Lung (tissue), 12 donors: ENCODE data around the gene DOCK2. TPM values are rescaled to one million over a fixed set of nuclear protein-coding genes. Genes with fewer than 3 reads are reported as not detected.
A peak's percentile ranks its signal among the peaks of the same experiment; 100 is the strongest.

Source experiments
- ATAC-seq: fragments of 200-7000 bp; cut with Tn5 transposase; one replicate; pipeline ENCODE4 v1.9.1; 2020; ENCODE audit warnings: moderate number of reproducible peaks; ENCODE audit not compliant: insufficient read depth, low FRiP score
- DNase-seq, 3 donors: peaks; one replicate each; pipeline ENCODE4 v3.0.0-alpha.2; 2013 to 2017
- H3K27ac ChIP-seq, 2 donors: one replicate each; pipeline ENCODE4 v1.5.1; 2013; ENCODE audit warnings: mild to moderate bottlenecking in 2 of 2, moderate library complexity in 2 of 2, control low read depth in 1 of 2, inconsistent platforms in 1 of 2, low read depth in 1 of 2, low read length in 1 of 2
- H3K27me3 ChIP-seq, 3 donors: one replicate each; pipeline ENCODE4 v1.5.1; 2013; ENCODE audit warnings: low read length in 2 of 3; ENCODE audit not compliant: control insufficient read depth in 3 of 3, insufficient read depth in 3 of 3
- H3K36me3 ChIP-seq, 4 donors: one replicate each; pipeline ENCODE4 v1.5.1; 2013; ENCODE audit warnings: low read length in 4 of 4, mild to moderate bottlenecking in 1 of 4, moderate library complexity in 1 of 4; ENCODE audit not compliant: control insufficient read depth in 4 of 4, insufficient read depth in 4 of 4
- H3K4me1 ChIP-seq, 5 donors: one replicate each; pipeline ENCODE4 v1.5.1; 2013; ENCODE audit warnings: low read length in 5 of 5, mild to moderate bottlenecking in 2 of 5, moderate library complexity in 1 of 5; ENCODE audit not compliant: control insufficient read depth in 5 of 5, insufficient read depth in 5 of 5
- H3K4me3 ChIP-seq: one replicate; pipeline ENCODE4 v1.5.1; 2013; ENCODE audit warnings: mild to moderate bottlenecking, control low read depth, moderate library complexity
- H3K9ac ChIP-seq, 2 donors: one replicate each; pipeline ENCODE4 v1.5.1; 2013; ENCODE audit warnings: low read length in 2 of 2, control low read depth in 1 of 2; ENCODE audit not compliant: insufficient read depth in 1 of 2
- H3K9me3 ChIP-seq, 4 donors: one replicate each; pipeline ENCODE4 v1.5.1; 2013; ENCODE audit warnings: low read length in 3 of 4, mild to moderate bottlenecking in 1 of 4, moderate library complexity in 1 of 4; ENCODE audit not compliant: control insufficient read depth in 4 of 4, insufficient read depth in 3 of 4
- WGBS, 2 donors: extraction: QIAGEN DNeasy Blood & Tissue Kit; methylation state at CpG; one replicate each; pipeline ENCODE4 v1.1.7; 2013; 5-methylcytosine and 5-hydroxymethylcytosine counted together
- polyA plus RNA-seq, 2 donors: library from polyadenylated mRNA; stranded (reverse); fragments of 200-250 nt; gene quantifications; one replicate each; pipeline ENCODE4 v1.2.1, GENCODE V29; 2013
- total RNA-seq, 2 donors: library from RNA; depleted of rRNA in 1 of 2; stranded (reverse); fragments of >200 nt in 1 of 2; gene quantifications; one replicate each; pipeline ENCODE4 v1.2.1, GENCODE V29; 2014 to 2021
- TF ChIP-seq, protein P1 (sequence below): IDR thresholded peaks from 2 replicates; pipeline ENCODE4 v1.5.1; 2012; ENCODE audit warnings: mild to moderate bottlenecking; ENCODE audit errors: control extremely low read depth, extremely low read depth
- donor health status: control.
- donor health status: control.
- donor health status: Bipolar disorder and iron deficiency.
- donor health status: healthy.
- donor health status: DM: yes; HTN: yes; CAD: no.

Gene DOCK2
- total and polyA plus RNA-seq, 4 donors = 9.6 to 66.6 (median 43.4) TPM

DNA sequence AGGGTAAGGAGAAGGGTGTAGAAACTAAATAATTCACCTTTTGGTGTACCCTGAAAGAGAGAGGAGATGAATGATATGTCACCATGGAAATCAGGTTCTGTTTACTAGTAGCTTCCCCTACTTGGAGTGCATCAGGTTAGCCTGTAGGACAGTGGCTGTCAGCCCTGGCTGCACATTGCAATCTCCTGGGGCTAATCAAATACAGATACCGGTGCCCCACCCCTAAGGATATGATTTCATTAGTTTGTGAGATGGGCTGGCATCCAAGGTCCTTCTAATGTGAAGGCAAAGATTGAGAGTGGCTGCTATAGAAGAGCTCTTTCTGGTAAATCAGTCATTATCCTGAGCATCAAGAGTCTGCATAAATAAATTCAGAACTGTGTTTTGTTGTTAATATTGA, 296.1 kb downstream of the DOCK2 start:
- Histone ChIP-seq H3K9ac (no peak overlapping the region), H3K27me3 (no peaks in the 10 kb centered on the region), H3K9me3 (no peaks in the 10 kb centered on the region), H3K4me1 (peaks cover 0 to 28% (median 0%) of the 10 kb centered on the region in 5 donors), H3K27ac (no peak overlapping the region), H3K4me3 (no peak overlapping the region), H3K36me3 (no peaks in the 10 kb centered on the region)
- TF ChIP-seq, protein P1, sequence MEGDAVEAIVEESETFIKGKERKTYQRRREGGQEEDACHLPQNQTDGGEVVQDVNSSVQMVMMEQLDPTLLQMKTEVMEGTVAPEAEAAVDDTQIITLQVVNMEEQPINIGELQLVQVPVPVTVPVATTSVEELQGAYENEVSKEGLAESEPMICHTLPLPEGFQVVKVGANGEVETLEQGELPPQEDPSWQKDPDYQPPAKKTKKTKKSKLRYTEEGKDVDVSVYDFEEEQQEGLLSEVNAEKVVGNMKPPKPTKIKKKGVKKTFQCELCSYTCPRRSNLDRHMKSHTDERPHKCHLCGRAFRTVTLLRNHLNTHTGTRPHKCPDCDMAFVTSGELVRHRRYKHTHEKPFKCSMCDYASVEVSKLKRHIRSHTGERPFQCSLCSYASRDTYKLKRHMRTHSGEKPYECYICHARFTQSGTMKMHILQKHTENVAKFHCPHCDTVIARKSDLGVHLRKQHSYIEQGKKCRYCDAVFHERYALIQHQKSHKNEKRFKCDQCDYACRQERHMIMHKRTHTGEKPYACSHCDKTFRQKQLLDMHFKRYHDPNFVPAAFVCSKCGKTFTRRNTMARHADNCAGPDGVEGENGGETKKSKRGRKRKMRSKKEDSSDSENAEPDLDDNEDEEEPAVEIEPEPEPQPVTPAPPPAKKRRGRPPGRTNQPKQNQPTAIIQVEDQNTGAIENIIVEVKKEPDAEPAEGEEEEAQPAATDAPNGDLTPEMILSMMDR = no peak
- WGBS, 2 donors = 19 to 50% methylated on average over 1 of the region's 1 CpG
- ATAC-seq (no peak), DNase-seq (no peak)

DNA sequence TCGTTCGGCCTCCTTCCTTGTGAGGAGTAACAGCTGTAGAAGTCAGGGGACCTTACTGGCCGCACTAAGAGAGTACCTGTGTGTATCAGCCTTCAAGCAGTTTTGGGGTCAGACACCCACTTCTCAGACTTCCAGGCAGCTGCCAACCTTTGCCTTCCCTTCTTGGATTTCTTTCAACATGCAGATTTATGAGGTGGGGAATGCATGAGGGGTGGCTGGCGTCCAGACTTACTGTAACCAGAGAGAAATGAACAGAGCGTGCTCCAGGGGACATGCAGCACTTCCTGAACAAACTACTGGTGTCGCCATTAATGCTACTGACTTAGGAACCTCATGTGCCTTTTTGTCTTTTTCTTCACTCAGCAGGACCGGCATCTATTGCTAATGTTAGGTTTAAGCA, 296.5 kb downstream of the DOCK2 start:
- Histone ChIP-seq H3K4me1 (peaks cover 0 to 28% (median 0%) of the 10 kb centered on the region in 5 donors), H3K36me3 (no peaks in the 10 kb centered on the region), H3K27me3 (no peaks in the 10 kb centered on the region), H3K9ac (no peak overlapping the region), H3K27ac (no peak overlapping the region), H3K4me3 (no peak overlapping the region), H3K9me3 (no peaks in the 10 kb centered on the region)
- TF ChIP-seq, protein P1 = no peak
- WGBS, 2 donors = 59 to 61% methylated on average over 7 of the region's 7 CpGs
- DNase-seq = peak; percentile 55 to 71 (median 70)
- ATAC-seq = no peak

DNA sequence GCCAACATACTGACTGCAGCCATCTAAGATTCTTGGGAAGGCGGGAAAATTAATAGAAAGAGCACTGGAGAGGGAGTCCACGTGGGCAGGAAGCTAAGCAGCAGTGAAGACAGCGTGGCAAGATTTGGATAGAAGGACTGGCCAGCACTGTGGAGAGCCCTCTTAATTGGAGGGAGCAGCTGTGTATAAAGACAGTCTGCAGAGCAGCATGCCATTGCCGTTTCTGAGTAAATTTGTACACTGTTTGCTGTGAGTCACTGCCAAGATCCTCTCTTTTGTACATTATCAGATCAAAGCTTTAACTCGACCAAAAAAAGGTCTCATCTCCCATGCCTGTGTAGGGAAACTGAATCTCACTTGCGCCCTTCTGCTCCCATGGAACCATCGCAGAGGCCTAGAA, 297.9 kb downstream of the DOCK2 start:
- TF ChIP-seq, protein P1 = no peak
- Histone ChIP-seq H3K27ac (no peak overlapping the region), H3K27me3 (no peaks in the 10 kb centered on the region), H3K4me3 (no peak overlapping the region), H3K4me1 (peaks cover 0 to 28% (median 0%) of the 10 kb centered on the region in 5 donors), H3K9ac (no peak overlapping the region), H3K36me3 (no peaks in the 10 kb centered on the region), H3K9me3 (no peaks in the 10 kb centered on the region)
- DNase-seq (peak; percentile 22 to 77 (median 57)), ATAC-seq (no peak)
- WGBS, 2 donors = 71 to 74% methylated on average over 7 of the region's 7 CpGs

DNA sequence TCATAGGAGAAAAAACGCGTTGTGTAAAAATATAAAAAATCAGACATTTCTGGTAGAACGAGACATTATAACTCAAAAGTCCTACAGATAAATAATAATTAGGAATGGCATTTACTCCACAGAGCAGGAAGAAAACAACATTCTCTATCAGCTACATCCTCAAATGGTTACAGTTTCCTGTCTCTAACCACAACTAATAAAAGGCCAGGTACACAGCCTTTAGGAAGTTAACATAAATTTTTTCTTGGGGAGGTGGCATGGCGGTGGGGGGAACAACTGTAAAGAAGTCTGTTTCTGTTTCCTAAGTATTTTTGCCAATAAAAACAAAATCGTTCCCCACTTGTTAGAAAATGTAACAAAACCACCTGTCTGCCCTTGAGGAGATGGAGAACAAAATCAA, 298.7 kb downstream of the DOCK2 start:
- H3K4me3 ChIP-seq = no peak overlapping the region
- H3K4me1 ChIP-seq = peaks cover 0 to 28% (median 0%) of the 10 kb centered on the region in 5 donors
- no peak overlapping the region for H3K27ac ChIP-seq
- H3K27me3 ChIP-seq = no peaks in the 10 kb centered on the region
- WGBS, 2 donors = 27 to 60% methylated on average over 5 of the region's 5 CpGs
- H3K36me3 ChIP-seq = no peaks in the 10 kb centered on the region
- TF ChIP-seq, protein P1 = no peak
- no peaks in the 10 kb centered on the region for H3K9me3 ChIP-seq
- no peak for DNase-seq
- ATAC-seq = no peak
- H3K9ac ChIP-seq = no peak overlapping the region
